ENCODE data around the gene MKX.

Gene MKX, protein sequence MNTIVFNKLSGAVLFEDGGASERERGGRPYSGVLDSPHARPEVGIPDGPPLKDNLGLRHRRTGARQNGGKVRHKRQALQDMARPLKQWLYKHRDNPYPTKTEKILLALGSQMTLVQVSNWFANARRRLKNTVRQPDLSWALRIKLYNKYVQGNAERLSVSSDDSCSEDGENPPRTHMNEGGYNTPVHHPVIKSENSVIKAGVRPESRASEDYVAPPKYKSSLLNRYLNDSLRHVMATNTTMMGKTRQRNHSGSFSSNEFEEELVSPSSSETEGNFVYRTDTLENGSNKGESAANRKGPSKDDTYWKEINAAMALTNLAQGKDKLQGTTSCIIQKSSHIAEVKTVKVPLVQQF

GRCh38 chr10:27745732-27746396 lies at the start of gene MKX:
Gene MKX, minus strand, starts transcription at chr10:27745819. Its CDS starts 2,404 bp downstream, at chr10:27743415.
- no peaks in the 10 kb centered on the region for H3K9me3 Mint-ChIP-seq (ENCODE audit: low read depth)
- no peaks in the 10 kb centered on the region for H3K36me3 Mint-ChIP-seq
- H3K27ac Mint-ChIP-seq = peak within 1 kb of the TSS; percentile 61
- H3K4me3 Mint-ChIP-seq = peak within 1 kb of the TSS; percentile 85
- H3K4me1 Mint-ChIP-seq (ENCODE audit: low read depth) = peaks cover 31% of the 10 kb centered on the region
- peaks cover 30% of the 10 kb centered on the region for H3K27me3 Mint-ChIP-seq

DNA sequence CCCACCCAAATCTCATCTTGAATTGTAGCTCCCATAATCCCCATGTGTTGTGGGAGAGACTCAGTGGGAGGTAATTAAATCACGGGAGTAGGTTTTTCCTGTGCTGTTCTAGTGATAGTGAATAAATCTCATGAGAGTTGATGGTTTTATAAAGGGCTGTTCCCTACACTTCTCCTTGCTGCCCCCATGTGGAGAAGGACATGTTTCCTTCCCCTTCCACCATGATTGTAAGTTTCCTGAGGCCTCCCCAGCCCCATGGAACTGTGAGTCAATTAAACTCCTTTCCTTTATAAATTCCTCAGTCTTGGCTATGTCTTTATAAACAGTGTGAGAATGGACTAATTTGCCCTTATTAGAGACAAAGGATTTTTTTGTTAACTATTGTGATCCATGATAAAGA lies 48.5 kb upstream of the MKX start:
- peaks cover 7% of the 10 kb centered on the region for H3K27me3 Mint-ChIP-seq
- no peaks in the 10 kb centered on the region for H3K9me3 Mint-ChIP-seq (ENCODE audit: low read depth)
- no peak overlapping the region for H3K27ac Mint-ChIP-seq
- no peak overlapping the region for H3K4me3 Mint-ChIP-seq
- no peaks in the 10 kb centered on the region for H3K4me1 Mint-ChIP-seq (ENCODE audit: low read depth)
- H3K36me3 Mint-ChIP-seq = peaks cover 2% of the 10 kb centered on the region

GRCh38 chr10:27792216-27792615 lies 46.6 kb upstream of the MKX start:
- Mint-ChIP-seq H3K27ac (no peak overlapping the region), H3K4me3 (no peak overlapping the region), H3K4me1 (ENCODE audit: low read depth) (no peaks in the 10 kb centered on the region), H3K27me3 (peaks cover 6% of the 10 kb centered on the region), H3K9me3 (ENCODE audit: low read depth) (no peaks in the 10 kb centered on the region), H3K36me3 (peaks cover 2% of the 10 kb centered on the region)

GRCh38 chr10:27784272-27784671 lies 38.7 kb upstream of the MKX start:
- Mint-ChIP-seq H3K27me3 (peaks cover 7% of the 10 kb centered on the region), H3K4me1 (ENCODE audit: low read depth) (no peaks in the 10 kb centered on the region), H3K27ac (no peak overlapping the region), H3K9me3 (ENCODE audit: low read depth) (no peaks in the 10 kb centered on the region), H3K4me3 (no peak overlapping the region), H3K36me3 (no peaks in the 10 kb centered on the region)

- Mint-ChIP-seq H3K27ac (peak overlapping the region; percentile 34), H3K4me3 (no peak overlapping the region), H3K27me3 (peaks cover 7% of the 10 kb centered on the region), H3K9me3 (ENCODE audit: low read depth) (no peaks in the 10 kb centered on the region), H3K4me1 (ENCODE audit: low read depth) (no peaks in the 10 kb centered on the region), H3K36me3 (no peaks in the 10 kb centered on the region)
Measured at GRCh38 chr10:27783660-27784059, 38.0 kb upstream of the MKX start.

DNA sequence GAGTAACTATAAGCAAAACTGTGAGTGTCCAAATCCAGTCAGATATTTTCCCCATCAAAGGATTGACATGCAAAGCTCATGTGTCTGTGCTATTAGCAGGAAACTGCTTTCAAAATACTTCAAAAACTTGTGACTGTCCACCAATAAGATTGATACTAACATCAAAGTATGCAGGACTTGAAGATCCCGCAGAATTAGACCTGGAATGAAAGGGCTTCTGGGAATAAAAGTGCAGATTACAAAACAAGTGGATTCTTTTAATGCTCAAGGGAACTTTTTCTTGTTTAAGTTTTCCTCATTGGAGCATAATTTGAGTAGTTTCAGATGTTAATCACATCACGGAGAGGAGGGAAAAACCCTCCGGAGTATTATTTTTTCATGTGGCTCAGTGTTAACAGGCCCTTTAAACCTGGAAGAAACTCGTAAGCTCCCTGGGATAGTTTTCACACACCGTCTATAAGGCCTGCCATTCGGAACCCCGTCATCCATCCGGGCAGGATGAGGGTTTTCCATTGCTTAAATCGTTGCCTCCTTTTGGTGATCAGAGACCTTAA lies 33.9 kb upstream of the MKX start:
- Mint-ChIP-seq H3K4me1 (ENCODE audit: low read depth) (no peaks in the 10 kb centered on the region), H3K27ac (no peak overlapping the region), H3K9me3 (ENCODE audit: low read depth) (no peaks in the 10 kb centered on the region), H3K36me3 (no peaks in the 10 kb centered on the region), H3K27me3 (peaks cover 20% of the 10 kb centered on the region), H3K4me3 (no peak overlapping the region)

GRCh38 chr10:27774831-27775230 lies 29.2 kb upstream of the MKX start:
- no peak overlapping the region for H3K27ac Mint-ChIP-seq
- H3K4me1 Mint-ChIP-seq (ENCODE audit: low read depth) = peaks cover 2% of the 10 kb centered on the region
- peaks cover 28% of the 10 kb centered on the region for H3K27me3 Mint-ChIP-seq
- no peaks in the 10 kb centered on the region for H3K36me3 Mint-ChIP-seq
- no peaks in the 10 kb centered on the region for H3K9me3 Mint-ChIP-seq (ENCODE audit: low read depth)
- H3K4me3 Mint-ChIP-seq = no peak overlapping the region

- H3K4me3 Mint-ChIP-seq = no peak overlapping the region
- H3K9me3 Mint-ChIP-seq (ENCODE audit: low read depth) = no peaks in the 10 kb centered on the region
- peaks cover 17% of the 10 kb centered on the region for H3K27me3 Mint-ChIP-seq
- peaks cover 2% of the 10 kb centered on the region for H3K4me1 Mint-ChIP-seq (ENCODE audit: low read depth)
- H3K36me3 Mint-ChIP-seq = no peaks in the 10 kb centered on the region
- no peak overlapping the region for H3K27ac Mint-ChIP-seq
Measured at GRCh38 chr10:27771231-27771630, 25.6 kb upstream of the MKX start.

DNA sequence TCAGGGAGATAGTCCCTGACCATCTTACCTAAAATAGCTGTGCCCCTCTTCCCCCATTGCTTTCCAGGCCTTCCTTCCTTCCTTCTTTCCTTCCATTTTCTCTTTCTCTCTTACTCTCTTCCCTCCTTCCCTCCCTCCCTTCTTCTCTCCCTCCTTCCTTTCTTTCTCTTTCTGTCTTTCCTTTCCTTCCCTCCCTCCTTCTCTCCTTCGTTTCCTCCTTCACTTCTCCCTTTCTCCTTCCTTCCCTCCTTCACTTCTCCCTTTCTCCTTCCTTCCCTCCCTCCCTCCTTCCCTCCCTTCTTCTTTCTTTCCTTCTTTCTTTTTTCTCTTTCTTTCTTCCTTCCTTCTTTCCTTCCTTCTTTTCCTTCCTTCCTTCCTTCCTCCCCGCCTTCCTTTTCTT lies 24.6 kb upstream of the MKX start:
- peaks cover 2% of the 10 kb centered on the region for H3K4me1 Mint-ChIP-seq (ENCODE audit: low read depth)
- no peaks in the 10 kb centered on the region for H3K9me3 Mint-ChIP-seq (ENCODE audit: low read depth)
- H3K27ac Mint-ChIP-seq = no peak overlapping the region
- H3K36me3 Mint-ChIP-seq = no peaks in the 10 kb centered on the region
- H3K27me3 Mint-ChIP-seq = peaks cover 16% of the 10 kb centered on the region
- no peak overlapping the region for H3K4me3 Mint-ChIP-seq

GRCh38 chr10:27760867-27761266 lies 15.2 kb upstream of the MKX start:
- Mint-ChIP-seq H3K27ac (no peak overlapping the region), H3K9me3 (ENCODE audit: low read depth) (no peaks in the 10 kb centered on the region), H3K4me3 (no peak overlapping the region), H3K36me3 (no peaks in the 10 kb centered on the region), H3K27me3 (peaks cover 7% of the 10 kb centered on the region), H3K4me1 (ENCODE audit: low read depth) (no peaks in the 10 kb centered on the region)

- no peak overlapping the region for H3K4me3 Mint-ChIP-seq
- no peaks in the 10 kb centered on the region for H3K9me3 Mint-ChIP-seq (ENCODE audit: low read depth)
- H3K27me3 Mint-ChIP-seq = peaks cover 7% of the 10 kb centered on the region
- no peak overlapping the region for H3K27ac Mint-ChIP-seq
- H3K36me3 Mint-ChIP-seq = no peaks in the 10 kb centered on the region
- H3K4me1 Mint-ChIP-seq (ENCODE audit: low read depth) = no peaks in the 10 kb centered on the region
Measured at GRCh38 chr10:27759483-27760272, 14.1 kb upstream of the MKX start.

DNA sequence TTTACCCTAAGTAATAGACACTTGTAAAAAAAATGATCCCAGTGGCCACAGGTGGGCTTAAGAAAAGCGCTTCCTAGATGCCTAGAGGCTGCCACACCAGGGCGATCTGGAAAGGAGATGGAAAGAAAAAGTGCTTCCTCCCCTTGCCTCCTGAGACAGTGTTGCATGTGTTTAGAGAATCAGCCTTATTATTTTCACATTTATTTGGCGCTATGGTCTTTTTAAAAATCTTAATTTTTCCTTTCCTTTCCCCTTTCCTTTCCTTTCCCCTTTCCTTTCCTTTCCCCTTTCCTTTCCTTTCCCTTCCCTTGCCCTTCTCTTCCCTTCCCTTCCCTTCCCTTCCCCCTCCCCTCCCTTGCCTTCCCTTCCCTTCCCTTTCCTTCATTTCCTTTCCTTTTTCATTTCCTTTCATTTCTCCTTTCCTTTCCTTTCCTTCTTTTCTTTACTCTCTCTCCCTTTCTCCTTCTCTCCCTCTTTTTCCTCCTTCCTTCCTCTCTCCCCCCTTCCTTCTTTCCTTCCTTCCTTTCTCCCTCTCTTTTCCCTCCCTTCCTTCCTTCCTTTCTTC lies 7.1 kb upstream of the MKX start:
- H3K4me3 Mint-ChIP-seq = no peak overlapping the region
- H3K36me3 Mint-ChIP-seq = no peaks in the 10 kb centered on the region
- peaks cover 2% of the 10 kb centered on the region for H3K4me1 Mint-ChIP-seq (ENCODE audit: low read depth)
- H3K27ac Mint-ChIP-seq = no peak overlapping the region
- no peaks in the 10 kb centered on the region for H3K9me3 Mint-ChIP-seq (ENCODE audit: low read depth)
- H3K27me3 Mint-ChIP-seq = peaks cover 23% of the 10 kb centered on the region

GRCh38 chr10:27748601-27749000 lies 3.0 kb upstream of the MKX start:
- no peak overlapping the region for H3K4me3 Mint-ChIP-seq
- no peaks in the 10 kb centered on the region for H3K36me3 Mint-ChIP-seq
- no peak overlapping the region for H3K27ac Mint-ChIP-seq
- peaks cover 26% of the 10 kb centered on the region for H3K4me1 Mint-ChIP-seq (ENCODE audit: low read depth)
- peaks cover 38% of the 10 kb centered on the region for H3K27me3 Mint-ChIP-seq
- no peaks in the 10 kb centered on the region for H3K9me3 Mint-ChIP-seq (ENCODE audit: low read depth)

DNA sequence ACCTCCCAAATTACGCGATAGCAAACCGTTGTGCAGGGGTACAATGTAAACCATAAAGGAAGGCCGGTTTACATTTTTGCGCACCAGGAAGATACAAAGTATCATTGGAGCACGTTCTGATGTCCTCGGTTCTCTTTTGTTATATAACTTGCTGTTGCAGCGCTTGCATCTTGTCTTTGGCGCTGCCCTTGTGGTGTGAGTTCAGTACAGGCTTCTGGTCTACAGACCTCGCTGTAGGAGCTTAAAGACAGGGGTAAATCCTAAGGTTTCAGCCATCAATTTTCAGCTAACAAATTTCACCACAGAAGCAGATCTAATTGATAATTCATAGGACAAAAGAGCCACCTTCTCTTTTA lies 1.5 kb upstream of the MKX start:
- Mint-ChIP-seq H3K36me3 (no peaks in the 10 kb centered on the region), H3K4me3 (peak overlapping the region; percentile 31), H3K9me3 (ENCODE audit: low read depth) (no peaks in the 10 kb centered on the region), H3K4me1 (ENCODE audit: low read depth) (peaks cover 27% of the 10 kb centered on the region), H3K27ac (no peak overlapping the region), H3K27me3 (peaks cover 34% of the 10 kb centered on the region)
